Naive thymus-derived CD8-positive, alpha-beta T cell (primary cell): ENCODE data around the gene PALLD. TPM values are rescaled to one million over a fixed set of nuclear protein-coding genes. Genes with fewer than 3 reads are reported as not detected.
"Not testable (repeated sequence)": the region's sequence is repeated elsewhere in the genome, so short reads cannot be mapped to it uniquely, and the experiment has no call there.

Experiments used
- ATAC-seq, 2 donors: fragments of 150-1000 bp; cut with Tn5 transposase in 1 of 2; sonication (Bioruptor Pico), chemical (Tn5 transposase) in 1 of 2; 1 replicate in 1 of 2; 2 replicates in 1 of 2; pipeline ENCODE4 v1.10.0; 2021; ENCODE audit warnings: mild to moderate bottlenecking in 2 of 2, moderate library complexity in 2 of 2
- POLR2A ChIA-PET: fragments of 350-600 bp; sonication (Branson Sonifier 250); formaldehyde crosslinking; loops from one replicate; lab custom pipeline; 2021; ENCODE audit warnings: antibody characterized with exemption; lab: Charles Lee
- DNase-seq, 10 donors: peaks; one replicate each; pipeline versions ENCODE4 v3.0.0 to v3.0.0-alpha.2; 2020 to 2022
- H3K27ac Mint-ChIP-seq, 10 donors: one replicate each; pipeline ENCODE4 v1.8.0; 2020 to 2022; ENCODE audit warnings: mild to moderate bottlenecking in 10 of 10, mixed read lengths in 10 of 10, moderate library complexity in 4 of 10, inconsistent platforms in 1 of 10
- H3K27me3 Mint-ChIP-seq, 5 donors: one replicate each; pipeline ENCODE4 v1.8.0; 2021 to 2022; ENCODE audit warnings: mixed read lengths in 5 of 5
- H3K36me3 Mint-ChIP-seq, 3 donors: one replicate each; pipeline ENCODE4 v1.8.0; 2020 to 2022; ENCODE audit warnings: mixed read lengths in 3 of 3, mild to moderate bottlenecking in 2 of 3, inconsistent platforms in 1 of 3
- H3K4me1 Mint-ChIP-seq, 4 donors: one replicate each; pipeline ENCODE4 v1.8.0; 2021 to 2022; ENCODE audit warnings: mixed read lengths in 4 of 4
- H3K4me3 Mint-ChIP-seq, 10 donors: one replicate each; pipeline ENCODE4 v1.8.0; 2020 to 2022; ENCODE audit warnings: mild to moderate bottlenecking in 10 of 10, mixed read lengths in 10 of 10, moderate library complexity in 6 of 10, inconsistent platforms in 1 of 10
- H3K9me3 Mint-ChIP-seq, 9 donors: one replicate each; pipeline ENCODE4 v1.8.0; 2020 to 2022; ENCODE audit warnings: mixed read lengths in 9 of 9, mild to moderate bottlenecking in 3 of 9, inconsistent platforms in 1 of 9, moderate library complexity in 1 of 9
- polyA plus RNA-seq, 3 donors: library from polyadenylated mRNA; unstranded; fragments of 300-500 nt; fragmentation: Illumina TruSeq; gene quantifications; one replicate each; pipeline ENCODE4 v1.2.3, GENCODE V29; 2021
- total RNA-seq, 8 experiments: library from RNA in 2 of 8; stranded (reverse) in 2 of 8; gene quantifications; one replicate each; pipeline ENCODE4 v1.2.3 and lab custom pipeline; 2021 to 2026

Gene PALLD
- total and polyA plus RNA-seq, 5 experiments from 2014 or later = 0.08 to 0.34 (median 0.32) TPM; not detected in 2

DNA sequence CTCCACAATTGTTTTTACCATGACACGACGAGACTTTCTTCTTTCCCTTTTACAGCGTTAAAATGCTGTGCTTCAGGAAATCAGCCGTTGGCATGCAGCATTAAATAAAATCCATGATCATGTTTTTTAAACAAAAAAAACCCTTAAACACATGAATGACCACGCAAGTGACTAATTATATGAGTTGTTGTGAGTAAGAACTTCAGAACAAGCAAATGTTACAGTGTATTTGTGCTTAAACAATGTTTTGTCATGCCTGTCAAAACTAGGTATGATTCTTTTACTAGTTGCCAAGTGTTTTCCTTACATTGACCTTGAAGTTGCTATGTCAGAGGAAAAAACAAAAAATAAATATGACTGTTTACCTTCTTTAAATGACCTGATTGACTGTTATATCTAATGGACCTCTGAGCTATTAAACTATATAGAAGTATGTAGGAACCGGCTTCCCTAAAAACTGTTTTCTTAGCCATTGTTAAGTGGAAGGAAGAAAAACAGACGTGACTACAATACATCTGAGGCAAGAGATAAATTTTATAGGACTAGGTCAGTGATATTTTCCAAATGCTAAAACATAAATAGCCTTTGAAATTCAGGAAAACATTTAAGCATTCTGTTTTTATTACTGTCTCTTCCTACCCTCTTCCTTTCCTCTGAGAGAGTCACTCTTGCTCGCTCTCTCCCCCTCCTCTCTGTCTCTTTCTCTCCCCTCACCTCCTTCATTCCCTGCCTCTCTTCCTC is 197.1 kb downstream of the PALLD start:
- Mint-ChIP-seq H3K4me3 (no peak overlapping the region), H3K27ac (no peak overlapping the region), H3K9me3 (no peaks in the 10 kb centered on the region), H3K4me1 (no peaks in the 10 kb centered on the region), H3K27me3 (peaks cover 5 to 17% (median 7%) of the 10 kb centered on the region in 5 donors), H3K36me3 (no peaks in the 10 kb centered on the region)
- no peak for ATAC-seq
- no peak for DNase-seq
- POLR2A ChIA-PET = no interaction called here

DNA sequence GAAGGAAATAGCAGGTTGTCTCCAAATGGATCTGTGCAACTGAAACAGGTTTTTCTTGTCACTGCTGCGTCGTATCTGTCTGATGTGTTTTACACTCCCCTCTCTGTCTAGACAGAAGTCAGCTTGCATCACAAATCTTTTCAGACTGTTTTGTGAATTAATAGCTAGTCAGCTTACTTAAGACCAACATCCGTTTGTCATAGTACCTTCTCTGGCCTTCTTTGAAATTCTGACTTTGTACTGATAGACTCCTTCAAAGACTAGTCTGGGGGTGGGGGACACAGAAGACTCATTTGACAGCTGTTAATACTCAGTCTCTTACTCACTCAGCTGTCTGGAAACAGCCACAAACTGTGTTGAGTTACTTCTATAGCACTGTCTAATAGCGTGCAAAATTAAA is 197.8 kb downstream of the PALLD start:
- ATAC-seq = no peak
- Mint-ChIP-seq H3K27ac (no peak overlapping the region), H3K9me3 (no peaks in the 10 kb centered on the region), H3K36me3 (no peaks in the 10 kb centered on the region), H3K27me3 (peaks cover 5 to 16% (median 7%) of the 10 kb centered on the region in 5 donors), H3K4me1 (no peaks in the 10 kb centered on the region), H3K4me3 (no peak overlapping the region)
- POLR2A ChIA-PET = no interaction called here
- DNase-seq = no peak

DNA sequence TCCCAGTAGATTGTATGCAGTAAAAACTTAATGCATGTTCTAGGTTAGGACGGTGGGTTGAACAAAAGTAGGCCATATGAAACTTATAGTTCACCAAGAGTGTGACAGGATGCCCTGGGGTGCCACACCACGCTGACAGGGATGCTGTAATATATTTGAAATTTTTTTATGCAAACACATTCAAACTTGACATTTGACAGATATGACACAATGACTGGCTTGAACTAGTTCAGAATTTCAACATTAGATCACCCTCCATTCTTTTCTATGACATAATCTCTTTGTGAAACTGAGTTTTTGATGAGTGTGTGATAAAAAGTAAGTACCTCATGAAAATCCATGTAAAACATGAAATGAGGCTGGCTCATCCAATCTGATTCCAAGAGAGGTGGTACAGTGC is 198.4 kb downstream of the PALLD start:
- H3K4me3 Mint-ChIP-seq = no peak overlapping the region
- H3K4me1 Mint-ChIP-seq = no peaks in the 10 kb centered on the region
- no peak for DNase-seq
- H3K36me3 Mint-ChIP-seq = no peaks in the 10 kb centered on the region
- no peaks in the 10 kb centered on the region for H3K9me3 Mint-ChIP-seq
- no peak for ATAC-seq
- H3K27me3 Mint-ChIP-seq = peaks cover 4 to 14% (median 7%) of the 10 kb centered on the region in 5 donors
- POLR2A ChIA-PET = no interaction called here
- H3K27ac Mint-ChIP-seq = no peak overlapping the region

DNA sequence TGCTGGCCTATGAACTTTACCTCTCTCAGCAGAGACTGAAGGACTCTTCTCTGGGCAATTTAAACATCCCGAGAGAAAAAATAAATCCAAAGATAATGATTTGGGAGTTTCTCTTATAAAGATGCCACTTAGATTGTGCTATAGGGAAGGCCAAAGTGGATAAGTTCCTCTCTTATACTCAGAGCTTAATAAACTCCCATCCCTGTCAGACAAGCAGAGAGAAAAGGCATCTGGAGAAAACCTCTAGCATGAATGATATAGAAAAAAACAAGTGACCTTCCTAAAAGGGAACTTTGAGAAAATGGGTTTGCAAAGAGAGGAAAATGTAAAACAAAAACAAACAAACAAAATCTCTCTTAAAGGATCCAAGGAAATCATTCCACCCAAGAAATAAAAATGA is 199.4 kb downstream of the PALLD start:
- Mint-ChIP-seq H3K9me3 (no peaks in the 10 kb centered on the region), H3K4me3 (no peak overlapping the region), H3K4me1 (no peaks in the 10 kb centered on the region), H3K36me3 (no peaks in the 10 kb centered on the region), H3K27me3 (peaks cover 4 to 14% (median 7%) of the 10 kb centered on the region in 5 donors), H3K27ac (no peak overlapping the region)
- DNase-seq = no peak
- no peak for ATAC-seq
- POLR2A ChIA-PET = no interaction called here

DNA sequence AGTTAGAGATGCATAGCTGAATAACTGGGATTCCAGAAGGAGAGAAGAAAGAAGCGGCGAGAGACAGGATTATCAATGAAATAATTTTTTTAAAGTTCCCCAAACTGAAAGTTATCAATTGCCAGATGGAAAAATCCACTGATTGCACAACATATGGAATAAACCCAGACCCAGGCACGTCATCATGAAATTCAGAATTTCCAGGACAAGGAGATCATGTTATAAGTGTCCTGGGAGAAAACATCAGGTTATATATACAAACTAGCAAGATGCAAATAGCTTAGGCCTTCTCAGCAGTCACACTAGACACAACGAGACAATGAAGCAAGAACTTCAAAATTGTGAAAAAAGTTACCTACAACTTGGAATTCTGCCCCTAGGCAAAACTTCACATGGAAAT is 200.0 kb downstream of the PALLD start:
- Mint-ChIP-seq H3K4me1 (no peaks in the 10 kb centered on the region), H3K27ac (no peak overlapping the region), H3K9me3 (no peaks in the 10 kb centered on the region), H3K27me3 (peaks cover 4 to 12% (median 7%) of the 10 kb centered on the region in 5 donors), H3K4me3 (no peak overlapping the region), H3K36me3 (no peaks in the 10 kb centered on the region)
- POLR2A ChIA-PET = no interaction called here
- ATAC-seq = no peak
- DNase-seq = no peak

DNA sequence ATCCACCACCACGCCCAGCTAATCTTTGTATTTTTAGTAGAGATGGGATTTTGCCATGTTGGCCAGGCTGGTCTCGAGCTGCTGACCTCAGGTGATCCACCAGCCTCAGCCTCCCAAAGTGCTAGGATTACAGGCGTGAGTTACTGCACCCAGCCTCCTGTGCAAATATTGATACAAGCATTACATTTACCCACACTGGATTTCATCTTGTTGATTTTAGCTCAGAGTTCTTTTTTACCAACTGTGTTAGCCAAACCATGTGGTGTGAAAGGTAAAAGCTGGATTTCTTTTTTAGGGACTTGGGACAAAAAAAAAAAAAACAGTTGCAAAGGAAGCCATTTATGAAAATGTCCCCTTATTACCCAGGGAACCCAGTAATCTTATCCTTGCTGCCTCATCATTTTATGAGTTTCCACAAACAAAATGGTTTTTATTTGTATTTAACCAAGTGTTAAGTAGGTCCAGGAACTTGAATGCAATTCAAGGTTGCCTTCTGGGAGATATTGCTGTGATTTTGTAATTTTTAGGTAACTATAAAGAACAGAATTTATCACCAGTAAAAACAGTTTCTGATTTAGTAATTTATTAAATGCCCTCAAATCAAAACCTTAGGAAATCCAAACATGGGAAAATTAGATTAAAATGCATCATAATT is 202.5 kb downstream of the PALLD start:
- ATAC-seq (no peak), DNase-seq (no peak)
- Mint-ChIP-seq H3K36me3 (no peaks in the 10 kb centered on the region), H3K9me3 (no peaks in the 10 kb centered on the region), H3K27me3 (peaks cover 4 to 5% (median 4%) of the 10 kb centered on the region in 5 donors), H3K4me3 (no peak overlapping the region), H3K27ac (no peak overlapping the region), H3K4me1 (no peaks in the 10 kb centered on the region)
- POLR2A ChIA-PET = no interaction called here

DNA sequence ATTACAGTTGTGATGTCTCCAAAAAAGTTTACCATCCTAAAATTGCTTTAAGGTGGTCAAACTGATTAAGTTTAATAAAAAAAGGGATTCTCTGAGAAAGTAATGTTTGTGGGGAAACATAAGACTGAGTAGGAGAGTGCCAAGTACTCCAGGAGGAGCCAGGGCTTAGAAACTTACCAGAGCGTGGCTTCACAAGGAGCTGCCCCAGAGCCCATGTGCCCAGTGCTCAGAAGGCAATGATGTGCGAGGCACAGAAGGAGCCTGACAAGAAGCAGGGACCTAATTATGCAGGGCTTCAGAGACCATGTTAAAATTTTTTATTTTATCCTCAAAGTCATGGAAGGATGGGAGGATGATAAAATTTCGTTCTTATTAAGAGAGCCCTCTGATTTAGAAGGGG is 204.2 kb downstream of the PALLD start:
- H3K27ac Mint-ChIP-seq = no peak overlapping the region
- DNase-seq = no peak
- H3K4me1 Mint-ChIP-seq = no peaks in the 10 kb centered on the region
- H3K9me3 Mint-ChIP-seq = peaks cover 0 to 1% (median 0%) of the 10 kb centered on the region in 9 donors
- H3K27me3 Mint-ChIP-seq = peaks cover 0 to 5% (median 4%) of the 10 kb centered on the region in 5 donors
- H3K36me3 Mint-ChIP-seq = no peaks in the 10 kb centered on the region
- POLR2A ChIA-PET = no interaction called here
- H3K4me3 Mint-ChIP-seq = no peak overlapping the region
- ATAC-seq = no peak

DNA sequence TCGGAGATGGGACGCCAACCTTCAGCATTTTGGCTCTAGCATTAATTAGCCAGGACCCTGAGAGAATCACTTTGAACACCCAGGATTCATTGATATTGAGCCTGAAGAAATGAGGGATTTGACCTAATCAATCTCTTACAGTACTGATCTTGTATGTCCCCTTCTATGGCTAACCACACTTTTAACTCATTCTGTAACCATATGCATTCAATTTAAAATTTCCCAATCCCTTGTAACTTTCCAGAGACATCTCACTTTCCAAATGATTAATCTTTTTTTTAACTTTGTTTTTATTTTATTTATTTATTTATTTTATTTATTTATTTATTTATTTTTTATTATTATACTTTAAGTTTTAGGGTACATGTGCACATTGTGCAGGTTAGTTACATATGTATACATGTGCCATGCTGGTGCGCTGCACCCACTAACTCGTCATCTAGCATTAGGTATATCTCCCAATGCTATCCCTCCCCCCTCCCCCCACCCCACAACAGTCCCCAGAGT is 205.8 kb downstream of the PALLD start:
- DNase-seq, H3K27ac Mint-ChIP-seq, H3K4me3 Mint-ChIP-seq, ATAC-seq, H3K4me1 Mint-ChIP-seq, POLR2A ChIA-PET, H3K27me3 Mint-ChIP-seq, H3K36me3 Mint-ChIP-seq, H3K9me3 Mint-ChIP-seq: not testable (repeated sequence)

DNA sequence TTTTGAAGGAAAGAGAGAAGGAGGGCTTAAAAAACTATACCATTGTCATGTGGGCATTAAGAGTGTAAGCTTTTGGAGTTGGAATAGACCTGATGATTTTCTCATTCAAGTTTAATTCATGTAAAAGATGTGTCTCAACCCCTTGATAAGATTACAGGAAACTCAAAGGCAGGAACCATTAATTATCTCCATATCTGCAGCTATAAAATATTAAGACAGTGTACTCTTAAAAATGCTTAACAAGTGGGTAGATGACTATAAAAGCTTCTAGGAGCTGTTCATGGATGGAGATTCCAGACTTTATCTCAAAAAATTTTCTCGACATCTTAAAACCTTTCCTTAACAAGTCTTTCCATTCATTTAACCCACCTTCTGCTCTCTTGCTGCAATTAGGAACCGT is 208.3 kb downstream of the PALLD start:
- no peak for DNase-seq
- Mint-ChIP-seq H3K36me3 (no peaks in the 10 kb centered on the region), H3K27ac (no peak overlapping the region), H3K9me3 (peaks cover 0 to 1% (median 0%) of the 10 kb centered on the region in 9 donors), H3K4me3 (no peak overlapping the region), H3K4me1 (no peaks in the 10 kb centered on the region), H3K27me3 (peaks cover 0 to 2% (median 0%) of the 10 kb centered on the region in 5 donors)
- POLR2A ChIA-PET = no interaction called here
- no peak for ATAC-seq

DNA sequence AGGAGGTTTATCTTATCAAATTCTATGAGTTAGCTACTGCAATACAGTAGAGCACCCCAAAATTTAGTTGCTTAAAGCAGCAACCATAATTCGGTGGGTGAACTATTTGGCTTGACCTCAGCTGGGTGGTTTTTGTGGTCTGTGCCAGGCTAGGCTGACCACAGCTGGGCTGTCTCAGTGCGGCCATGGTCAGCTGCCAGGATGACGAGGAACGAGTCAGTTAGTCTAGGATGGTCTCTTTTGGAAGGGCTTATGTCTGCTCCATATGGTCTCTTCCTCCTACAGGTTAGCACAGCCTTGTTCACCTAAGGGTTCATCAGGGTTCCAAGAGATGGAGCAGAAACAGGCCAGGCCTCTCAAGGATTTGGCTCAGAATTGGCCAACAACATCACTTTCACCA is 210.4 kb downstream of the PALLD start:
- H3K27ac Mint-ChIP-seq = no peak overlapping the region
- ATAC-seq (no peak), DNase-seq (no peak)
- peaks cover 0 to 12% (median 0%) of the 10 kb centered on the region in 4 donors for H3K4me1 Mint-ChIP-seq
- H3K36me3 Mint-ChIP-seq = no peaks in the 10 kb centered on the region
- peaks cover 0 to 1% (median 0%) of the 10 kb centered on the region in 9 donors for H3K9me3 Mint-ChIP-seq
- peaks cover 0 to 2% (median 0%) of the 10 kb centered on the region in 5 donors for H3K27me3 Mint-ChIP-seq
- H3K4me3 Mint-ChIP-seq = no peak overlapping the region
- POLR2A ChIA-PET = no interaction called here

DNA sequence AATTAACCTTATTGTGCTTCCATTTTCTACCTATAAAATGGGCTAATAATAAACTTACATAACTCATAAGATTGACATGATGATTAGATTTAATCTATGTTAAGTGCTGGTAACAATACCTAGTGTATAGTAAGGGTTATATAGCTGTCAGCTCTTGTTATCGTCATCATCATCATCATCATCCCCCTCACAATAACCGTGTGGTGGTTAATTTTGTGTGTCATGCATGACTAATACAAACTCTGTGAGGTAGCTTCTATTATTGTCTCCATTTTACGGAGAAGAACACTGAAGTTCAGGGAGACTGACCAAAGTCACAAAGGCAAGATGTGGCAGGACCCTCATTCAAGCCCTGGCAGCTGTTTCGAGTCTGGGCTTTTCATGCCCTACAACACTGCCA is 211.3 kb downstream of the PALLD start:
- peaks cover 0 to 2% (median 0%) of the 10 kb centered on the region in 5 donors for H3K27me3 Mint-ChIP-seq
- ATAC-seq (no peak), DNase-seq (no peak)
- POLR2A ChIA-PET = no interaction called here
- H3K9me3 Mint-ChIP-seq = peaks cover 0 to 1% (median 0%) of the 10 kb centered on the region in 9 donors
- H3K4me1 Mint-ChIP-seq = peaks cover 0 to 12% (median 0%) of the 10 kb centered on the region in 4 donors
- no peaks in the 10 kb centered on the region for H3K36me3 Mint-ChIP-seq
- no peak overlapping the region for H3K4me3 Mint-ChIP-seq
- H3K27ac Mint-ChIP-seq = no peak overlapping the region

DNA sequence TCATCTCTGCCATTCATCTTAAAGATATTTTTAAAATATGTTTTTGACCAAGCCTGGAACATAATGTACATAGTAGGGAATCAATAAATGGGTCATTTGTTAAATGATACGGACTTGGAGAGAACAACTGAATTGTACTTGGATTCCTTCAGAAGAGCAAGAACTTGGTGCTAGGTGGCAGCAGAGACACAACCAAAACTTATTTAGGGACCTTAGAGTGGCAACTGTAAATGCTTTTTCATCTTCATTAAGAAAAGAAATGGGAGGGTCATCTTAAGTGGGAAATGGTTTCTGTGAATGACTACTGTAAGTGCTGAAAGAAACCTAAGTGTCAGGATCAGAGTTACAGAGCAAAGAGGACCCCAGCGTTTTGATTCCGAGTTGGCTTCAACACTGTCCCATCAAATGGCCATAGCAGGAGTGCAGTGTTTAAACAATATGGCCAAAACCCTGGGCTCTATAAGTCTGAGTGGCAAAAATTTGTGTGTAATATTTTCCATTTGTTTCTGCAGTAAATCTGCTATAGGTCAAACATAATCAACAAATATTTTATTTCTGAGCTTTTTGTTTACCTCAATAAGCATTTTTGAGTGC is 213.6 kb downstream of the PALLD start:
- no peaks in the 10 kb centered on the region for H3K9me3 Mint-ChIP-seq
- no peaks in the 10 kb centered on the region for H3K36me3 Mint-ChIP-seq
- H3K27ac Mint-ChIP-seq = no peak overlapping the region
- POLR2A ChIA-PET = no interaction called here
- H3K4me3 Mint-ChIP-seq = no peak overlapping the region
- H3K4me1 Mint-ChIP-seq = peaks cover 0 to 12% (median 0%) of the 10 kb centered on the region in 4 donors
- ATAC-seq (no peak), DNase-seq (no peak)
- peaks cover 0 to 2% (median 0%) of the 10 kb centered on the region in 5 donors for H3K27me3 Mint-ChIP-seq
